Esophagus (tissue), 2 donors: ENCODE data around the gene MRGPRE. TPM values are rescaled to one million over a fixed set of nuclear protein-coding genes. Genes with fewer than 3 reads are reported as not detected.

Experiments
- H3K27ac ChIP-seq, 2 donors: one replicate each; pipeline ENCODE4 v1.5.1; 2013; ENCODE audit warnings: low read depth in 2 of 2, mild to moderate bottlenecking in 2 of 2, inconsistent platforms in 1 of 2, low read length in 1 of 2, moderate library complexity in 1 of 2
- H3K27me3 ChIP-seq, 2 donors: one replicate each; pipeline ENCODE4 v1.6.1; 2013; ENCODE audit warnings: low read length in 2 of 2, control low read depth in 1 of 2, mild to moderate bottlenecking in 1 of 2; ENCODE audit not compliant: insufficient read depth in 2 of 2, control insufficient read depth in 1 of 2
- H3K36me3 ChIP-seq, 2 donors: one replicate each; pipeline ENCODE4 v1.6.1; 2013; ENCODE audit warnings: low read length in 1 of 2; ENCODE audit not compliant: control insufficient read depth in 2 of 2, insufficient read depth in 2 of 2
- H3K4me1 ChIP-seq, 2 donors: one replicate each; pipeline ENCODE4 v1.6.1; 2013; ENCODE audit warnings: low read length in 1 of 2; ENCODE audit not compliant: control insufficient read depth in 2 of 2, insufficient read depth in 2 of 2
- H3K4me3 ChIP-seq, 2 donors: one replicate each; pipeline ENCODE4 v1.5.1; 2013; ENCODE audit warnings: low read length in 2 of 2, mild to moderate bottlenecking in 2 of 2, low read depth in 1 of 2, moderate library complexity in 1 of 2
- H3K9me3 ChIP-seq, 2 donors: one replicate each; pipeline ENCODE4 v1.6.1; 2013; ENCODE audit warnings: mild to moderate bottlenecking in 2 of 2, low read depth in 1 of 2, low read length in 1 of 2, moderate library complexity in 1 of 2; ENCODE audit not compliant: control insufficient read depth in 2 of 2, insufficient read depth in 1 of 2
- WGBS, 2 donors: extraction: QIAGEN DNeasy Blood & Tissue Kit; methylation state at CpG; one replicate each; pipeline ENCODE4 v1.1.7; 2013; 5-methylcytosine and 5-hydroxymethylcytosine counted together
- polyA plus RNA-seq, 2 donors: library from polyadenylated mRNA; stranded (reverse); fragments of 200-250 nt; gene quantifications; one replicate each; pipeline ENCODE4 v1.2.3, GENCODE V29; 2013
- donor health status: healthy with polysubstance abuse.
- donor health status: Bipolar disorder and iron deficiency.

MRGPRE gene
- polyA plus RNA-seq, 2 donors, result not detected

DNA sequence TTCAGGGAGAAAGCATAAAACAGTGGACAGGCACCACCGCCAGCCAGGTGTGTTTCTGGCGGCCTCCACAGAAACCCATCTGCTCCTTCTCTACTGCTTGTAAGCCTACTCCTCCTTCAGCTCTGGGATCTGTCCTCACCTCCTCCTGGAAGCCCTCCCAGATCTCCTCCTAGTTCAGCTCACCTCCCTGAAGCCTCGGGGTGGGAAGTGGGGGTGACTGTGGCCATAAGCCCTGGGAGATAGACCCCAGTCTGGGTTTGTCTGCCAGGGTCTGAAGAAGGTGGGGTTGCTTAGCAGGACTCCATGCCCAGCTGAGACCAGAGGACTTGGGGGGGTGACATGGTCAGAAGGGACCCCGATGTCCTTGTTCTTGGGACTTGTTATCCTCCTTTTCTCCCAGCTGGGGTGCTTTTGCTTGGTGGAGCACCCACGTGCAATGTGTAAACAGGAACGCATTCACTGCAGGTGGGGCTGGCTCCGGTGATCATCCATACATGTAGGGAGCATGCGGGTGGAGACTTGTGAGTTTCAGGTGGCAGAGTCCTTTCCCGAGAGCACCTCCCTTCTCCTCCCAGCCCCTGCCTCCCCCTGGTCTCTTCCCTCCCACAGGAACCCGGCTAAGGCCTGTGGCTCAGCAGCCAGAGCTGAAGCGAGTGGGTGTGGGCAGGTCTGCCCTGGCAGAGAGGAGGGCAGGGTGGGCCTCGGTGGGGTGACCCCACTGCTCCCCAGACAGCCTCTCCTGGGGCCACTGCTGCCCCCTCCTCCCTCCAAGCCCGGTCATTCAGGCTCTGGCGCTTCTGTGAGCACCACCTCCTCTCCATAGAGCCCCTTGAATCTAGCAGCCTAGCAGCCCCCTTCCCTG, 39.5 kb downstream of the MRGPRE start:
- 72 to 75% methylated on average over 14 of the region's 14 CpGs for WGBS, 2 donors
- H3K27ac ChIP-seq, result no peak overlapping the region
- H3K4me1 ChIP-seq, result peaks cover 0 to 4% of the 10 kb centered on the region in 2 donors
- no peak overlapping the region for H3K4me3 ChIP-seq
- H3K9me3 ChIP-seq, result no peaks in the 10 kb centered on the region
- H3K36me3 ChIP-seq, result no peaks in the 10 kb centered on the region
- H3K27me3 ChIP-seq, result no peaks in the 10 kb centered on the region

DNA sequence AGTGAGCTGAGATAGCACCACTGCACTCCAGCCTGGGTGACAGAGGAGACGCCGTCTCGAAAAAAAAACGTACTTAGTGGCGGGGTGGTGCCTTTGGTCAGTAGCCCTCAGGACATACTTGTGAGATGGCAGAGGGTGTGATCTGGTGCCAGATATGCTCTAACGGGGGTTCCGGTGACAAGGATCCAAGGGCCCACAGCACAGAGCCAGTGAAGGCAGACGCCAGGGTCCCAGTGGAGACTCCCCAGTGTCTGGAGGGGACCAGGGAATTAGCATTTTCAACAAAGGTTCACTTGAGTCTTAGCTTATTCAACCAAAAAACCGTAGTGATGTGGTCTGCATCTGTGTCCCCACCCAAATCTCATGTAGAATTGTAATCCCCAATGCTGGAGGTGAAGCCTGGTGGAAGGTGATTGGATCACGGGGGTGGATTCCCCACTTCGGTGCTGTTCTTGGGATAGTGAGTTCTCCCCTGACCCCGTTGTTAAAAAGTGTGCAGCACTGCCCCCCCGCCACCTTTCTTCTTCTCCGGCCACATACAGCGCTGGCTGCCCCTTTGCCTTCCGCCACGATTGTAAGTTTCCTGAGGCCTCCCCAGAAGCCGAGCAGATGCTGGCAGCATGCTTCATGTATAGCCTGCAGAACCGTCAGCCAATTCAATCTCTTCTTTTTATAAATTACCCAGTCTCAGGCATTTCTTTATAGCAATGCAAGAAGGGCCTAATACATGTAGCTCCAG, 40.5 kb downstream of the MRGPRE start:
- no peaks in the 10 kb centered on the region for H3K36me3 ChIP-seq
- no peaks in the 10 kb centered on the region for H3K27me3 ChIP-seq
- no peak overlapping the region for H3K4me3 ChIP-seq
- no peaks in the 10 kb centered on the region for H3K9me3 ChIP-seq
- WGBS, 2 donors, result 88 to 95% methylated on average over 19 of the region's 19 CpGs
- peaks cover 0 to 4% of the 10 kb centered on the region in 2 donors for H3K4me1 ChIP-seq
- H3K27ac ChIP-seq, result no peak overlapping the region

DNA sequence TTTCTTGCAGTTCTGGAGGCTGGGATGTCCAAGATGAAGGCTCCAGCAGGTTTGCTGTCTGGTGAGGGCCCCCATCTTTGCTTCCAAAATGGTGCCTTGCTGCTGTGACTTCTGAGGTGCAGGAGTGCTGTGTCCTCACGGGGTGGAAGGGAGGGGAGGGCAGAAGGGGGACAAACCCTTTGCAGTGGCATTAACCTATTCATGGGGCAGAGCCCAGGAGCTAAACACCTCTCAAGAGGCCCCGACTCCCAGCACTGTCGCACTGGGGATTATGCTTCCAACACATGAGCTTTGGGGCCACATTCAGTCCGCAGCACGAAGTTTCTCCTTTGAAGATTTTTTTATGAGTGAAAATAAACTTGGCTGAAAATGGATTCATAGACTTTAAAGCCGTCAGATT, 41.6 kb downstream of the MRGPRE start:
- Histone ChIP-seq H3K9me3 (no peaks in the 10 kb centered on the region), H3K27ac (no peak overlapping the region), H3K4me3 (no peak overlapping the region), H3K36me3 (no peaks in the 10 kb centered on the region), H3K27me3 (no peaks in the 10 kb centered on the region), H3K4me1 (no peaks in the 10 kb centered on the region)
- 76 to 77% methylated on average over 6 of the region's 6 CpGs for WGBS, 2 donors

DNA sequence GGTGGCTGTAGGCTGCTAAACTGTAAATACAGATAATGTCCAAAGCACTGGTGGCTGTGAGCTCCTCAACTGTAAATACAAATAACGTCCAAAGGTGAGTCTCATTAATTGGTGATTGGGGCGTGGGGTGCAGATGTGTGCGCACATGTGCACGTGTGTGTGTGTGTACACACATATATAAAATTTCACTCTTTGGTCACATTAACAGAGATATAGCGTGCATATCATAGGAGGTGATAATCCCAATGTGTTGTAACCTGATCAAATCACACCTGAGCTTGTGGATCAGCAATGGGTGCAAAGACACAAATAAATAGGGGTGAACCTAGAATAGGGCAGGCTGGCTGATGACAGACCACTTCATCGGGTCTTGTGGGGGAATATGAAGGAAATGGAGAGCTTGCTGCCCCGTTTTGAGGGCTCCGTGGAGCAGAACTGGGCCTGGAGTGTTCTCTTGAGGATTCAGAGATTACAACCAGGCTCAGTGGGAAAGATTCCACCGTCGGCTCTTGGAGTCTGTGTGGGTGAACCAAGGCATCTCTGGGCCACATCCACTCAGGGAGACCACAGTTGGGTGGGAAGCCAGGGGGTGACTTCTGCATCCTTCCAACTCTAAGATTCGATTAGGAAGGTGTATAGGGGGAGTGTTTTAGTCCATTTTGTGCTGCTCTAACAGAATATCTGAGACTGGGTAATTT, 42.2 kb downstream of the MRGPRE start:
- 83 to 85% methylated on average over 11 of the region's 11 CpGs for whole genome bisulfite sequencing, 2 donors
- H3K36me3 ChIP-seq, result no peaks in the 10 kb centered on the region
- H3K27ac ChIP-seq, result no peak overlapping the region
- no peaks in the 10 kb centered on the region for H3K4me1 ChIP-seq
- no peak overlapping the region for H3K4me3 ChIP-seq
- no peaks in the 10 kb centered on the region for H3K27me3 ChIP-seq
- no peaks in the 10 kb centered on the region for H3K9me3 ChIP-seq

DNA sequence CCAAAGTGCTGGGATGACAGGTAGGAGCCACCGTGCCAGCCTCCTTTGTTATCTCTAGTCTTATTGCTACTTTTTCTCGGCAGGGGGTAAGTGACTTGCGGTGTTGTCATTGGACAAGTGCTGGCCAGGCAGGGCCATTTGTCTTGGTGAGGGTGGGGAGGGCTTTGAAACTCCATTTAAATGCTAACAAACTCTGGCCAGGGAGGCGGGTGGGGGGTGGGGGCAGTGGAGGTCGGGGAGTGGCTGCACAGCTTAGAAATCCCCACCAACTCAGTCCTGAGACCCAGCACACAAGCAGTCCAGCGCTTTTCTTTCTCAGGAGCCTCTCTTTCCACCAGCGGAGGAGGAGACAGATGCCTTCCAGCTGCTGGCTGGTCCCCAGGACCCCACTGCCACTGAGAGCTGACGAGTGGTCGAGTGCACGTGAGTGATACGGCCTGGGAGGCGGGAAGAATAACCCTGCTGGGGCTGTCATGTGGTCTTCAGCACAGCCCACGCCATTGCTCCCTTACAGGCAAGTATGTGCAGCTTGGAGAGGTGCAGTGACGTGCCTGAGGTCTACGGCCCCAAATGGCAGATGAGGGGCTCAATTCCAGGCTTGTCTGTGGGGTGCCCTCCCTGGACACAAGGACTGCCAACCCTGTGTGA, 42.9 kb downstream of the MRGPRE start:
- Histone ChIP-seq H3K36me3 (no peaks in the 10 kb centered on the region), H3K27me3 (no peaks in the 10 kb centered on the region), H3K4me1 (no peaks in the 10 kb centered on the region), H3K4me3 (no peak overlapping the region), H3K27ac (no peak overlapping the region), H3K9me3 (no peaks in the 10 kb centered on the region)
- WGBS, 2 donors, result 56 to 66% methylated on average over 15 of the region's 15 CpGs

DNA sequence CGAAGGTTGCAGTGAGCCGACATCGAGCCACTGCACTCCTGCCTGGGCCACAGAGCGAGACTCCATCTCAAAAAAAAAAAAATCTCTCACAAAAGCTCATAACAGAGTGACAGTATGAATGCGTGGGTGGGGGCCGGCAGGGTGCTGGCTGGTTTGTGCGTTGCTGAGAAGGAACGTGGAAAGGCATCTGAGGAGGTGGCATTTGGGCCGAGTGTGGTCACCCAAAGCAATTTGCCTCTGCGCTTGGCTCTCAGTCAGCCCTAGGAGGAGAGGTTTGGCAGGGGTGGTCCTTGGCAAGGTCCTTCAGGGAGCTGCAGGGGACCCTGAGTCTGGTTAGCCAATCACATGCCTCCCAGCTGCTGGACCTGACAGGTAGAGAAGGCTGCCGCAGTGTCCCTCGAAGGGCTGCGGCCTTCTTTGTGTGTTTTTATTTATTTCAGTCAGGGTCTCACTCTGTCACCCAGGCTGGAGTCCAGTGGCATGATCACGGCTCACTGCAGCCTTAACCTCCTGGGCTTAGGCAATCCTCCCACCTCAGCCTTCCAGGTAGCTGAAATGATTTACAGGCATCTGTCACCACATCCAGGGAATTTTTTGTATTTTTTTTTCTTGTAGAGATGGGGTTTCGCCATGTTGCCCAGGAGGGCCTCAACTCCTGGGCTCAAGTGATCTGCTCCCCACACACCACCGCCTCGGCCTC, 43.6 kb downstream of the MRGPRE start:
- 81 to 82% methylated on average over 17 of the region's 17 CpGs for WGBS, 2 donors
- Histone ChIP-seq H3K36me3 (no peaks in the 10 kb centered on the region), H3K9me3 (no peaks in the 10 kb centered on the region), H3K27ac (no peak overlapping the region), H3K27me3 (no peaks in the 10 kb centered on the region), H3K4me1 (no peaks in the 10 kb centered on the region), H3K4me3 (no peak overlapping the region)

DNA sequence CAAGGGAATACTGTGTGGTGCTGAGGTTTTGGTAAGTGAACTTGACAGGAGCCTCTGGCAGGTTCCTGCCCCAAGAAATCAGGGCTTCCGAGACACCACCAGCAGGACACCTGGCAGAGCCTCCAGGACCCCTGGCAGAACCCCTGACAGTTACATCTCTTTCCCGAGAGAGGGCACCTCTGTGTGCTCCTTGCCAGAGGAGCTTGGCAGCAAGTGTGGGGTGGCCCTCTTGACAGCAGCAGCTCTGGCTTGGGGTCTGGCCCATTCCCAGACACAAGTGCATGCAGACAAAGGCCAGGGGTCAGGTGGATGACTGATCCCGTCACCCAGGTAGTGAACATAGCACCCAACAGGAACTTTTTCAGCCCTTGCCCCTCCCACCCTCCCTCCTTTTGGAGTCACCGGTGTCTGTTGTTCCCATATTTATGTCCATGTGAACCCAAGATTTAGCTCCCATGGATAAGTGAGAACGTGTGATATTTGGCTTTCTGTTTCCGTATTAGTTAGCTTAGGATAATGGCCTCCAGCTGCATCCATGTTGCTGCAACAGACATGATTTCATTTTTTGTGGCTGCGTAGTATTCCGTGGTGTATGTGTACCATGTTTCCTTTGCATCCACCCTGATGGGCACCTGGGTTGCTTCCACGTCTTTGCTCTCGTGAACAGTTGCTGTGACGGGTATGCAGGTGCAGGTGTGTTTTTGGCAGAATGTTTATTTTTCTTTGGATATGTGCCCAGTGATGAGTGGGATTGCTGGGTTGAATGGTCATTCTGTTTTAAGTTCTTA, 45.9 kb downstream of the MRGPRE start:
- Histone ChIP-seq H3K27me3 (no peaks in the 10 kb centered on the region), H3K9me3 (no peaks in the 10 kb centered on the region), H3K27ac (no peak overlapping the region), H3K4me1 (no peaks in the 10 kb centered on the region), H3K4me3 (no peak overlapping the region), H3K36me3 (no peaks in the 10 kb centered on the region)
- 79 to 88% methylated on average over 11 of the region's 11 CpGs for WGBS, 2 donors

DNA sequence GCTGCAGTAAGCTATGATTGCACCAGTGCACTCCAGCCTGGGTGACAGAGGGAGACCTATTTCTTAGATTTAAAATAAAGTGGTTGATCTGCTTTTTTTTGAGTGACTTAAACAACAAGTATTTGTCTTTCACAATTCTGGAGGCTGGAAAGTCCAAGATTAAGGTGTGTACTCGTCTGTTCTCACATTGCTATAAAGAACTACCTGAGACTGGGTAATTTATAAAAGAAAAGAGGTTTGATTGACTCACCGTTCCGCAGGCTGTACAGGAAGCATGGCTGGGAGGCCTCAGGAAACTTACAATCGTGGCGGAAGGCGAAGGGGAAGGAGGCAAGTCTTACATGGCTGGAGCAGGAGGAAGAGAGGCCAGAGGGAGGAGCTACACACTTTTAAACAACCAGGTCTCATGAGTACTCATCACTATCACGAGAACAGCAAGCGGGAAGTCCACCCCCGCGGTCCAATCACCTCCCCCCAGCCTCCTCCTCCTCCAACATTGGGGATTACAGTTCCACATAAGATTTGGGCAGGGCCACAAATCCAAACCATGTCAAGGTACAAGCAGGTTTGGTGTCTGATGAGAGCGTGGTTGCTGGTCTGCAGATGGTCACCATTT, 47.4 kb downstream of the MRGPRE start:
- Histone ChIP-seq H3K27ac (no peak overlapping the region), H3K4me3 (no peak overlapping the region), H3K36me3 (no peaks in the 10 kb centered on the region), H3K4me1 (no peaks in the 10 kb centered on the region), H3K27me3 (no peaks in the 10 kb centered on the region), H3K9me3 (no peaks in the 10 kb centered on the region)
- 82 to 84% methylated on average over 11 of the region's 11 CpGs for WGBS, 2 donors
